NCI-H1092 (cell line): ENCODE measurements around the gene FAM181A.

Source experiments
- DNase-seq: peaks from one replicate; lab custom pipeline; 2025; lab: John Stamatoyannopoulos, UW

FAM181A gene

DNA sequence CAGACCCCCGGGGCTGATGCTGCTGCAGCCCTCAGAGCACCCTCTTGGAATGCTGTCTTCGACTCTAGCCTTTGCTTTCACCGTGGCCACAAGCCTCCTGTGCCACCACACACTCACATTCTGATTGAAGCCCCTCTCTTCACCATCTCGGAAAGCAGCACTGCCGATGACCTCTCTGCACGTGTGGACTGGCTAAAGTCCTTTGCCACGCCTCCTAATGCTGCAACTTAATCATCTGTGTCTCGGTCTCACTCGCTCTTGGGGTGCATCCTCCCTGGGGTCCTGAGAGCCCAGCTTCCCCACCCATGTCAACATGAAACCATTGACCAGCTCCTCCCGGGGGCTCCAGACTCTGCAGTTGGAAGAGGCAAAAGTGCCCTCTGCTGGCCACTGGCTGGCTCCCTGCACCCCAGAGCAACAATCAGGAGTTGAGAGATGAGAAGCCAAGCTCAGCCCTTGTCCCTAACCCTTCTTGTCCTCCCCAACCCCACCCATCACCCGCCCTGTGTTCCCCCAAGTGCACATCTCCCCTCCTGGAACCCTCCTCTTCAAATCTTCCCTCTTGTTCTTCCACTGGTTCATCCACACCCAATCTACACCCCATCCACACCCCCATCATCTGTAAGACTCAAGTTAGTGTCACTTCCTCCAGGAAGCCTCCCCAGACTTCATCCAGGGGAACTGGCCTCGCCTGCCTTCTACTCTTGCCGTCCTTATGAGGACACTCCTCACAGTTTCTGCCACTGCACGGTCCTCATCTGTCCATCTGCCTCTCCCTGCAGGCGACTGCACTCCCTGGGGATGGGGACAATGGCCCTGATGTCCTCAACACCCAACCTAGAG is 23.6 kb upstream of the FAM181A start:
- DNase-seq: no peak

DNA sequence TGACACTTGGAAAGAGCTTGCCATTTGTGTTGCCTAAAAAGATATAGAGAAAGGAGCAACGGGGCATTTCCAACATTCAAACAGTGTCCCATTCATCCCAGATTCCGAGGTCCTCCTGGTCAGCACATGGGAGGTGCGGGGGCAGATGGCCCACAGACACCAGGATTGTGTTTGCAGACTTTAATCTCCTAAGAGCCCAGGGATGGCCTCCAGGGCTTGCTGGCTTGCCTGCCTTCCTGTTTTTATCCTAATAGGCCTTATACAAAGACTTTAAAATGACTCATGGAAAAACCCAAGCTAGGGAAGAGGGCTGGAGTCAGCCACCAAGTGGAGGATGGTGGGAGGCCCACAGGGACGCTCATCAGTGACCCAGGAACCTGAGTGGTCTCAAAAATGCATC is 21.5 kb upstream of the FAM181A start:
- no peak for DNase-seq

DNA sequence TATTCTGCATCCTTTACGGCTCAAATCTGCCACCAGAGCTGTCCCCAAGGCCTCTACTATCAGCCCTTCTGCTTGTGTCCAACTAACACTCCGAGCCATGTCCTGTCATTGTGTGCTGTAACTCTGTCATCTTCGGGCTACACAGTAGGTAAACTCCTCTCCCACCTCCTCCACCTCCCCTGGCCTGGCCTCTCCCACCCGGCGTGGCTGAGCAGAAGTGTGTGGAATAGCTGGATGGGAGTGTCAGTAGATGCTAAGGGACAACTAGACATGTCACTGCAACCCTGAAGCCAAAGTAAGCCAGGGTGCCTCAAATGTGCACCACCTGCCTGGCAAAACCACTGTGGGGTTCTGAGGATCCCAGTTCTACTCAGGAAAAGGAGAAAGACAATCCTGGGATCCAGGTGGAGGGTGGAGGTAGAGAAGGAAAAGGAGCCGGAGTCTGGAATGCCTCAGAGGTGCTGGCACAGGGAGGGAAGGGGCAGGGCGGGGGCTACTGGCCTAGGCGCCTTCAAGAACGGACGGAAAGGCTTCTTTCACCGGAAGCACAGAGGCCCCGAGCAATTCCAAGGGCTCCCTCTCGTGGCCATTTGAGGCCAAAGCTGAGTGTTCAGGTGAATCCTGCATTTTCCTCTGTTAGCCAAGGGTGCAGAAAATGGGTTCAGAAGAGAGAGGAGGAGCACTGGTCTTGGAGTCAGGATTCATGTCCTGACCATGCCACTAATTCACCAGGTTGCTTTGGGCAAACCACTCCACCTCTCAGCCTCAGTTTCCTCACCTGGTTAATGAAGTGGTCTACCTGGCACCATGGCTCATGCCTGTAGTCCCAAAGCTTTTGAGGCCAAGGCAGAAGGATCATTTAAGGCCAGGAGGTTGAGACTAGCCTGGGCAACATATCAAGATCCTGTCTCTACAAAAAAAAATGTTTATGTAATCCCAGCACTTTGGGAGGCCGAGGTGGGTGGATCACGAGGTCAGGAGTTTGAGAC is 20.5 kb upstream of the FAM181A start:
- DNase-seq: peak; percentile 68

DNA sequence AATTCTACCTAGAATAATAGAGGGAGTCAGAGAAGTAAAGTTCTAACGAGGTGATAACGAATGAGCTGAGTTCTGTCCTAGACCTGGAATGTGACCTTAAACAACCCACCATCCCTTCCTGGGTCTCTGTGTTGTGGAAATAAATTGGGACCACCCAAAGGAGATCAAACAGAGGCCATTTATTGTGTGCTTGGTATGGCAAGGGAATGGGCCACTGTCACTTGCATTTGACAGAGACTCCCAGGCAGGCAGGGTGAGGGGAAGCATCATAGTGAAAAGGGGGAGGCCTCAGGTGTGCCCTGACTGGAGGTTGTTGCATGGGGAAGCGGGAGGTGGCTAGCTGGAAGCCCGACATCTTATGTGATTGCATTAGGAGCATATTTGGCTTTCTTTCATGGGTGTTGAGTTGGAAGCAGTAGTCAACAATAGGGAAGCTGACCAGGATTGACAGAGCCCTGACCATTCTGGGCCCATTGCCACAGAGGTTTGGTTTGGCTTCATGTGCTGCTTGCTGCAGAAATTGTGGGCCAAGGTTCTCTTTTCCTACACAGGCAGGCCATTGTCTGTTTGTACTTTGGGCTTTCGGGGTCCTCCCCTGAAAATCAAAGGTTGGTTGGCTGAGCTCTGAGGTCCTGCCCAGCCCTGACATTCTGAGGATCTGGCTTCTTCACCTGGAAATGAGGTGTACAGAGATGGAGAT is 17.6 kb upstream of the FAM181A start:
- no peak for DNase-seq

DNA sequence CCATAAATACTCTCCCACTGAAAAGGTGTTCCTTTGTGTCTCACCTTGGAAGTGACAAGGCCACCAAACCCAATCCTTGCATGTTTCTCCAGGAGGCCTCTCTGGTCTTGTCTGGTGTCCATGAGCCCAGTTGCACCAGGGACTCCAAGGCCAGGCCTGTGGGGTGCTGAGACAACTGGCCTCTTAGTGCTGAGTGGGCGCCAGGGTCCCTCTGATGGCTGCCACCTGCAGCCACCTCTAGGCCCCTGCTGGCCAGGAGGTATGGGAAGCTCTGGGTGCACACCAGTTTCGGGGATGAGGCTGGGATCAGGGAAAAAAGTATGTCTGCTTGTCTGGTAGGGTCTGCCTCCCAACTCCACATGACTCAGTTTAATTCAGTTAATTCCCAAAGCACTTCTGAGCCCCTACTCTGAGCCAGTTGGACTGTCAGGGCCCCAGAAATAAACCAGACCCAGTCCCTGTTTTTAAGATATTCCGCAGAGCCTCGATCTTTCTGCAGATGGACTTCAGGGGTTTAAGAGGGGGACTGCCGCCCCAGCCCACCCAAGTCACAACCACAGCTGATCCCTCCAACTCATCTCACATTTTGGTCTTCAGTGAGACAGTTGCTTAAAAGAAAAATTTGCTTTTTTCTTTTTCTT is 15.0 kb upstream of the FAM181A start:
- DNase-seq: no peak

DNA sequence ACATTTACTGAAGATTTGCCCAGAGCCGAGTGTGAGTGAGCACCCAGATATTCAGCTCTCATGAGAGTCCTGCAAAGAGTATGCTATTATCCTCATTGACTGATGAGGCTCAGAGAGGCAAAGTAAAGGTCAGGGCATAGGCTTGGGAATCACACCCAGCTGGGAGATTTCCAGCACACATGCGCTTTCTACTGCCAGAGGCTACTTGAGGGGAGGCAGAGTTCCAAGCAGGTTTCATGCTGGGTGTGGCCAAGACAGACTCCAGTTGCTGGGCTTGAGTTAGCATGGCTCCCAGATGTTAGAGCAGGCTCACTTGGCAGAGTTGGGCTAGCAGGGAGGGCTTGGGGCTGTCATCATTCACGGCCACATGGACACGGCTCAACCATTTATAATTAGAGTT is 14.4 kb upstream of the FAM181A start:
- DNase-seq: no peak

DNA sequence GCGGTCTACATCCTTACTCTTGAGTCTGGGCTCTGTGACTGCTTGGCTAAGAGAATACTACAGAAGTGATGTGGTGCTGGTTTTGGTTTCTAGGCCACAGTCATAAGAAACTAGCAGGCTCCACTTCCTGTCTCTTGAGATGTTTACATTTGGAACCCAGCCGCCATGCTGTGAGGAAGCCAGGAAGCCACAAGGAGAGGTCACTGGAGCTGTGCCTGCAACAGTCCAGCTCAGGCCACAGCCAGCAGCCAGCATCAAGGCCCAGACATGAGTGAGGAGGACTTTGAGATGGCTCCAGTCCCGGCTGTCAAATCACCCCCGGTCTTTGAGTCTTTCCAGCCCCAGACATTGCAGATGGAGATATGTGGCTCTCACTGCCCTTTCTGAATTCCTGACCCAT is 12.9 kb upstream of the FAM181A start:
- no peak for DNase-seq

DNA sequence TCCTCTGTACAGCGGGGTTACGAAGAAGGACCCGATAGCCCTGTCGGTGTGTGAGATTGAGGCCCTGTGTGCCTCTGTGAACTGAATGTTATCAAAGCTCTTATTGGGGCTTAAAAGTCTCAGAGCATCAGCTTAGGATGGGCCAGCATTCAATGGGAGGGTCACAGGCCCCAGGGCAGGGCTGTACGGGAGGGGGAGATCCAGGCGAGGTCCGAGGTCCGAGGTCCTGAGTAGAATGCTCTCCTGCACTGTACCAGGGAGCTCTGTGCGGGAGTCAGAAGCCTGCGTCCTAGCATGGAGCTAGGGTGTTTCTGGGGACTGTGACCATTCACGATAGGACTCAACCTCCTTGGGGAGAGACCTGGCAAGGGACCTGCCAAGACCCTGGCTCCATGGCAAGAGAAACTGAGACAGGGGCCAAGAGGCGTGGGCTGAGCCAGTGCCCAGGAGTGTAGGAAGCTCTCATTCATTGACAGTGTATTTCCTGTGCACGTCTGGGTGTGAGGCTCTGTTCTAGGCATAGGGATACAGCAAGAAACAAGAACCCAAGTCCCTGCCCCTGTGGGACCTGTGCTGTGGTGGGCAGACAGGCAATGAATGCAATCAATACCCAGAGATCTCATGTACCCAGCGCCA is 12.0 kb upstream of the FAM181A start:
- no peak for DNase-seq

DNA sequence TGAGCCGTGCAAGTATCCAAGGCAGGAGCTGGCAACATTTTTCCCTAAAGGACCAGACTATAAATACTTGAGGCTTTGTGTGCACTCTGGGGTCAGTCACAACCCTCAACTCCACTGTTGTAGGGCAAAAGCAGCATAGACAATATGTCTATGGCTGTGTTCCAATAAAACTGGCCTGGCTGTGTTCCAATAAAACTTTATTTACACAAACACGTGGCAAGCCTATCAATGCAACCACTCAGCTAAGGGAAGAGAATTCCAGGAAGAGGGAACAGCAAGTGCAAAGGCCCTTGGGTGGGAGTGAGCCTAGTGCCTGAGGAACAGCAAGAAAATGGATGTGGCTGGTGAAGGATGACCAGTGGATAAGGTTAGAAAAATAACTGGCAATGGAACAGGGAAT is 11.3 kb upstream of the FAM181A start:
- DNase-seq: no peak

DNA sequence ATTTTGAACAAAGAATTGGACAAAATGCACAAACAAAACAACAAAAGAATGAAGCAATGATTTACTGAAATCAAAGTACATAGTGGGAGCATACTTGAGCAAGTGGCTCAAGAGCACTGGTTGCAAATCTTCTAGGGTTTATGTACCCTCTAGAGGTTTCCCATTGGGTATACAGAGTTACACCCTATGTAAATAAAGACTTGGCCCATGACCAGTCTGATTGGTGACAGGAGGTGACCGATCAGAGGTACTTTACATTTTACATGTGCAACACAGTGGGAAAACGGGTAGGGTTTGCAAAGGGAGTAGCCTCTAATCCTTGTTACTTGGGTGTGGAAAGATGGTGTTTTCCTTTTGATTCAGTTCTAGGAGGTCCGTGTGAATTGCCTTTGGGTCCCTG is 10.6 kb upstream of the FAM181A start:
- no peak for DNase-seq

DNA sequence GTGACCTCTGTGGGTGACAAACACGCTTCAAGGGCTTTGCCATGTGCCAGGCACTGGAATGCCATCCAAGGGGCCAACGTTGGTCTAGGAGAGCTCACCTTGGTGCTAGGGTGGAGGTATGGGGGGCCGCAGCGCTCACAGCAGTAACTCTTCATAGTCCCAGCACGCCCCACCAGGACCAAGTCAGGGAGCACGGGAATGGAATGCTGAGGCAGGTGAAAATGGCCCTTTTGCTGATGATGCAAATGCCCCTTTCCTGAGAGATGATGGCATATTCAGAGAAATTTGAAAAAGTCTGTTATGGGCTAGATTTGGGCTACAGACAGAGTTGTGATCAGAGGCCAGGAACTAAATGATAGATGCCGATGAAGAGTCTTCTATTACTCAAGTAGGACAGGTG is 10.0 kb upstream of the FAM181A start:
- no peak for DNase-seq

DNA sequence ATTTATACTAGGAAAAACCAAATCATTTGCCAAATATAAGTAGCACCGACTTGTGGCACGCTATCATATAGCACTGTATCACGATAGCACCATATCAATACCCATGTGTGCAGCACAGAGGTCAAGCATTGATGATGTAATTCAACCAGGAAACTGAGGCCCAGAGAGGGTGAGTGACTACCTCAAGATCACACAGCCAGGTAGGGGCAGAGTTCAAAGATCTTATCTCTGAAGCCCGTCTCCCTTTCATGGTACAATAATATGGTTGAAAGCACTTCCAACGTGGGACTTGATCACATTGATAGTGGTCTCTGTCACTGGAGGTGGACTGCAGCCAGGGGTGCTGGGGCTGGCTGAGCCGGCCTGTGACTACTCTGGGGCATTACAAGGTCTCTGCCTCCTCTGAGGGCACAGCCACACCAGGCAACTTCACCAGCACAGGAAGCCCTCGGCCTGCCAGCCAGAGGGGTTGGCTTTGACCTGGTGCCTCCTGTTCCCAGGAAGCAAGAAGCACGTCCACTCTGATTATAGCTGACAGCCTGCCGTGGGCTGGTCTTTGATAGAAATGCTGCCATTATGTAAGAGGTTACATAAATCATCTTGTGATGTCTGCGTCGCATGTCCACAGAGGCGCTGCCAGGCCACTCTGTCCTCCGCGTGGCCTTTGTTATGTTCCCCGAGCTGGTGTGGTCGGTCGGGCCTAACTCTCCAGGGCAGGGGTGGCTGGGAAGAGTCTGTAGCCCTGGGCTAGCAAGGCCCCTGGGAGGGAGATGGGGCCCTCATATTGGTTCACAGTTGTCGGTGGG is 5.9 kb upstream of the FAM181A start:
- DNase-seq: no peak

DNA sequence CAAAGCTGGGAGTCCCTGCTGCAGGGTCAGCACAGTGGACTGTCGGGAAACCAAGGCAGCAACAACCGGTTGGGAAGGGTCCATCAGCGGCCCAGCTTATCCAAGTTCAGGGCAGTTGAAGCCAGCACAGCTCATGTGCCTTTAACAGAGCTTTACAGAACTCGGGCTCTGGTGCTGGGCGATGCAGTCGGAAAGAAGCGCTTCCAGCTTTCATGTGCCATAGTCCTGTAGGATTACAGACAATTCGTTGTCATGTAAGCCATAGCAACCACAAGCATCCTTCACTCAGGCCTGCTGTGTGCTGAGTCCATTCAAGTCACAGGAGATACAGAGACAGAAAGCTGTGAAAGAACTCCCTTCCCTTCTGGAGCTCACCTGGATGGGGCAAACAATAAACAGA is 3.5 kb upstream of the FAM181A start:
- DNase-seq: peak; percentile 15

DNA sequence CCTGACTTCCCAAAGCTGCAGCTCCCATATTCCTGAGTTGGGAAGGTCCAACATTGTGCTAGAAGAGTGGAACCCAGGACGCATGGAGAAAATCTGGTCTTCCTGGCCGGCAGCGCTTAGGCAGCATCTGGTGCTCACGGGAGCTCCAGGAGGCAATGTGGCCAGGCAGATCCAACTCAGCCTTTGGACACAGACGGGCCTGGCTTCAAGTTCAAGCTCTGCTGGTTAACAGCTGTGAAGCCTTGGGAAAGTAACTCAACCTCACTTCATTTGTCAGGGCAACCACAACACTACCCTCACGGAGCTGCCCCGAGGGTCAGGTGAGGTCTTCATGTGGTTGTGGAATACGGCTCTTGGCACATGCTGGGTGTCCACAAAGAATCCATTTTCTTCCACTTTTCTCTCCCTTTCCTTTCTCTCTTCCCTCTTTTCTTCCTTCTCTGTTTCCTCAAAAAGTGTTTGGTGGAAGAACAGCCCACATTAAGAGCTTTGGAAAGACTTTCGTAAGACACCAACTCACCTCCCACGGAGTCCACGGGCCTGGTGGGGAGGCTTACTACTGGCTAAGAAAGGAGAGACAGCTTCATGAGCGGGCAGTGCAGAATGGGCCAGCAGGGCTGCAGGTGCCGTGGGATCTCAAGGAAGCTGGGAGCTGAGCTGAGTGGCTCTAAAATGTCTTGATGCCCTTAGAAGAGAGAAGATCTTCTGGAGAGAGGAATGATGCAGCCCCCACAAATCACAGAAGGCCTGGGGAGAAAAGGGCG is 2.4 kb upstream of the FAM181A start:
- DNase-seq: no peak

DNA sequence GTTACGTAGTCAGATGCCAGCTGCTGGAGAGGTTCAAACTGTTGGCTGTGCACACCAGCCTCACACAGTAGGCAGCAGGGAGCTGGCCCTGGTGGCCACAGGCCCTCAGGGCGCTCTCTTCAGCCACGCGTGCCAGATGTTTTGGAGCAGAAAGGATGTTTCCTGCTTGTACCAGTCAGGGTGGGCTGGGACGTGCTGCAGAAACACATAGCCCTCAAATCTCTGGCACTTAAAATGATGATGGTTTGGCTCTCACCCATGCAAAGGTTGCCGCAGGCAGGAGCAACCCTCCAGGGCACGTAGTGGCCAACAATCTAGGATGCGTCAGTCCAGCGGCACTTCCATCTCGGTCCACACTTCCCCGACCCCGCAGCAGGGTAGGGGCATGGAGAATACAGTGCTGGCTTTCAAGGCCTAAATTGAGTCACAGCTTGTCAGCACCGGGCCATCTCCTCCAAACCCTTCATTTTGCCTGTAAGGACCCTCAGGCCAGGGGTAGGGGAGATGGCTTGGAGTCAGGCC is 1.7 kb upstream of the FAM181A start:
- DNase-seq: no peak

DNA sequence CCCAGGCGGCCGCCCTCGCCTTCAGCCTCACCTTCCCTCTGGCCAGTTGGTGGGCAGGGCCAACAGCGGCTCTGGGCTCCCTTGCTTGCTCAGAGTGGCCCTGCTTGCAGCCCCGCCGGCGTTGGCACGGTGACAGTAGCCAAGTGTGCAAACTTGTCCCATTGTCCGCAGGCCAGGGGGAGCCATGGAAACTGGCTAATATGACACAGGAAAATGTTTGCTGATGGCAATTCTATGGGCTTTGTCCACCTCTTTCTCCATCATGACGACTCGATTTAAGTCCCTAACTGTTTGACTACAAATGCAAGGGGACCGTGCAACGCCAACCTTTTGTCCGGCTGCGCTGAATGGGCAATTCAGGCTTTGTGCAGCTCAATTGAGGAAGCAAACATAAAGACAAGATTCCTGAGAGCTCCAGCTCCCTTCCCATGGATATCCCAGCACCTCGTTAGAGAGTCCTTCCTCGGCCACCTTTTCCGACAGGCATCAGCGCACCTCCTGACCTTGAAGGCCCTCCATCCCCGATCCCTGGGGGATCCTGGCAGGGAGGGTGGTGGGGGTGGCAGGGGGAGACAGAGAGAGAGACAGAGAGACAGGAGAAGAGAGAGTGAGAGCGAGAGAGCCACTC is 785 bp upstream of the FAM181A start:
- peak; percentile 73 for DNase-seq

DNA sequence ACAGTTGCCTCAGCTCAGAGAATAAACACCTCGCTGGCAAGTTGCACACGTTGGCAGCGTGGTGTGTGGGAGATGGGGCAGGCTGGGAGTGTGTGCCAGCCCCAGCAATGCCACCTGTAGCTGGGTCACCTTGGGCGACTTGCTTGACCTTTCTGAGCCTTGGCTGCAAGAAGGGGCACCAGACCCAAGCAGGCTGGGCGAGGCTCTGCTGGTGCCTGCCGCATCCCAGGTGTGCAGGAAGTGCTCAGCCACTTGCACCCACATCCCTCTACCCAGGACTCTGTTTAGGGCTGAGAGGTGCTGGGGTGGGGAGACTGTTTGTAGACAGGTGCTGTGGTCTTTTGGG is 629 bp downstream of the FAM181A start:
- no peak for DNase-seq

DNA sequence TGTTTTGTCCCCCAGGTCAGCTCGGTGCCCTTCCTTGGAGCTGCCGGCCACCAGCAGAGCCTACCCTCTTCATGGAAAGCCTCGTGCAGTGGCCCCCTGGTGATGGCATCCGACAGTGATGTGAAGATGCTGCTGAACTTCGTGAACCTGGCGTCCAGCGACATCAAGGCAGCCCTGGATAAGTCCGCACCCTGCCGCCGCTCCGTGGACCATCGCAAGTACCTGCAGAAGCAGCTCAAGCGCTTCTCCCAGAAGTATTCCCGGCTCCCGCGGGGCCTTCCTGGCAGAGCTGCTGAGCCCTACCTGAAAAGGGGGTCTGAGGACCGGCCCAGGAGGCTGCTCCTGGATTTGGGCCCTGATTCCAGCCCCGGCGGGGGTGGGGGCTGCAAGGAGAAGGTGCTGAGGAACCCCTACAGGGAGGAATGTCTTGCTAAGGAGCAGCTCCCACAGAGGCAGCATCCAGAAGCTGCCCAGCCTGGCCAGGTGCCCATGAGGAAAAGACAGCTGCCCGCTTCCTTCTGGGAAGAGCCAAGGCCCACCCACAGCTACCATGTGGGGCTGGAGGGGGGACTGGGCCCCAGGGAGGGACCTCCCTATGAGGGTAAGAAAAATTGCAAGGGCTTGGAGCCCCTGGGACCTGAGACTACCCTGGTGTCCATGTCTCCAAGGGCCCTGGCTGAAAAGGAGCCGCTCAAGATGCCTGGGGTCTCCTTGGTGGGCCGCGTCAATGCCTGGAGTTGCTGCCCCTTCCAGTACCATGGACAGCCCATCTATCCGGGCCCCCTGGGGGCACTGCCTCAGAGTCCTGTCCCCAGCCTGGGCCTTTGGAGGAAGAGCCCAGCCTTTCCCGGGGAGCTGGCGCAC is 1.3 kb downstream of the FAM181A start:
- no peak for DNase-seq
